Trophoblast cell (in vitro differentiated cells and primary cell): ENCODE results near the gene CD47.

Experiments
- DNase-seq, 2 donors: peaks; one replicate each; pipeline ENCODE4 v3.0.0-alpha.2; 2016
- H2AFZ ChIP-seq: 2 replicates; pipeline ENCODE4 v1.6.1; 2013; ENCODE audit warnings: low read length, moderate library complexity, mild to moderate bottlenecking; ENCODE audit not compliant: insufficient read depth, poor library complexity
- H2AK5ac ChIP-seq: 2 replicates; pipeline ENCODE4 v1.6.1; 2013; ENCODE audit warnings: mild to moderate bottlenecking, low read length
- H2BK120ac ChIP-seq: 2 replicates; pipeline ENCODE4 v1.6.1; 2013; ENCODE audit warnings: low read length, mild to moderate bottlenecking, moderate library complexity; ENCODE audit not compliant: insufficient read depth, poor library complexity
- H2BK12ac ChIP-seq: 2 replicates; pipeline ENCODE4 v1.6.1; 2013; ENCODE audit warnings: mild to moderate bottlenecking, low read length, moderate library complexity
- H2BK5ac ChIP-seq: 2 replicates; pipeline ENCODE4 v1.6.1; 2013; ENCODE audit warnings: low read length, low read depth, moderate library complexity, mild to moderate bottlenecking; ENCODE audit not compliant: poor library complexity
- H3K14ac ChIP-seq: 2 replicates; pipeline ENCODE4 v1.6.1; 2013; ENCODE audit warnings: mild to moderate bottlenecking, low read length
- H3K18ac ChIP-seq: 2 replicates; pipeline ENCODE4 v1.6.1; 2013; ENCODE audit warnings: mild to moderate bottlenecking, low read length
- H3K23ac ChIP-seq: 2 replicates; pipeline ENCODE4 v1.6.1; 2013; ENCODE audit warnings: low read length
- H3K27ac ChIP-seq: 2 replicates; pipeline ENCODE4 v1.5.1; 2013; ENCODE audit warnings: low read depth, mild to moderate bottlenecking, inconsistent platforms, low read length, moderate library complexity
- H3K27me3 ChIP-seq: 2 replicates; pipeline ENCODE4 v1.6.1; 2013; ENCODE audit warnings: inconsistent platforms, mild to moderate bottlenecking, low read length, moderate library complexity; ENCODE audit not compliant: insufficient read depth
- H3K36me3 ChIP-seq, 2 experiments: 1 replicate in 1 of 2; 2 replicates in 1 of 2; pipeline ENCODE4 v1.6.1; 2013; ENCODE audit warnings: low read length in 2 of 2, mild to moderate bottlenecking in 2 of 2, moderate library complexity in 1 of 2; ENCODE audit not compliant: insufficient read depth in 2 of 2, control insufficient read depth in 1 of 2
- H3K4ac ChIP-seq: 2 replicates; pipeline ENCODE4 v1.6.1; 2013; ENCODE audit warnings: low read depth, mild to moderate bottlenecking, low read length, moderate library complexity
- H3K4me1 ChIP-seq, 2 experiments: 1 replicate in 1 of 2; 2 replicates in 1 of 2; pipeline ENCODE4 v1.6.1; 2013; ENCODE audit warnings: low read length in 2 of 2, mild to moderate bottlenecking in 2 of 2, moderate library complexity in 1 of 2; ENCODE audit not compliant: insufficient read depth in 2 of 2, control insufficient read depth in 1 of 2
- H3K4me2 ChIP-seq: 2 replicates; pipeline ENCODE4 v1.6.1; 2013; ENCODE audit warnings: inconsistent platforms, mild to moderate bottlenecking, low read length, moderate library complexity
- H3K4me3 ChIP-seq: 2 replicates; pipeline ENCODE4 v1.5.1; 2013; ENCODE audit warnings: mild to moderate bottlenecking, low read depth, low read length, inconsistent platforms
- H3K79me1 ChIP-seq: one replicate; pipeline ENCODE4 v1.6.1; 2013; ENCODE audit warnings: low read length
- H3K79me2 ChIP-seq: 2 replicates; pipeline ENCODE4 v1.6.1; 2013; ENCODE audit warnings: low read length, mild to moderate bottlenecking; ENCODE audit not compliant: control insufficient read depth, insufficient read depth, poor library complexity
- H3K9ac ChIP-seq: 2 replicates; pipeline ENCODE4 v1.6.1; 2013; ENCODE audit warnings: mild to moderate bottlenecking, low read length
- H3K9me3 ChIP-seq: 2 replicates; pipeline ENCODE4 v1.6.1; 2013; ENCODE audit warnings: low read depth, mild to moderate bottlenecking, control low read depth, inconsistent platforms, low read length; ENCODE audit not compliant: insufficient read depth
- H4K12ac ChIP-seq: 2 replicates; pipeline ENCODE4 v1.6.1; 2013; ENCODE audit warnings: low read depth, mild to moderate bottlenecking, low read length, moderate library complexity
- H4K8ac ChIP-seq: 2 replicates; pipeline ENCODE4 v1.6.1; 2013; ENCODE audit warnings: low read depth, mild to moderate bottlenecking, low read length, moderate library complexity
- H4K91ac ChIP-seq: one replicate; pipeline ENCODE4 v1.6.1; 2013; ENCODE audit warnings: low read depth, mild to moderate bottlenecking, low read length, moderate library complexity
- WGBS: extraction: QIAGEN DNeasy Blood & Tissue Kit; methylation state at CpG from one replicate; pipeline ENCODE4 v1.1.7; 2013; ENCODE audit warnings: missing lambda C conversion rate; ENCODE audit not compliant: insufficient read length, insufficient coverage; ENCODE audit errors: extremely low coverage; 5-methylcytosine and 5-hydroxymethylcytosine counted together

Gene CD47

GRCh38 chr3:107993771-107994170 is 97.1 kb downstream of the CD47 start:
- peak overlapping the region; percentile 93 for H3K14ac ChIP-seq
- peak overlapping the region; percentile 73 for H2BK5ac ChIP-seq
- no peak for DNase-seq
- peak overlapping the region; percentile 98 for H4K91ac ChIP-seq
- peak overlapping the region; percentile 99 for H2BK12ac ChIP-seq
- no peak overlapping the region for H2AFZ ChIP-seq
- no peak overlapping the region for H3K23ac ChIP-seq
- peak overlapping the region; percentile 99 for H2BK120ac ChIP-seq
- no peak overlapping the region for H3K4me3 ChIP-seq
- peak overlapping the region; percentile 86 for H4K8ac ChIP-seq
- peak overlapping the region; percentile 92 for H2AK5ac ChIP-seq
- H3K18ac ChIP-seq: peak overlapping the region; percentile 86
- peak overlapping the region; percentile 51 for H4K12ac ChIP-seq
- peaks cover 1% of the 10 kb centered on the region for H3K79me2 ChIP-seq
- H3K4ac ChIP-seq: peak overlapping the region; percentile 89
- no peaks in the 10 kb centered on the region for H3K9me3 ChIP-seq
- no CpG with 5 or more reads among the region's 1 CpG for WGBS
- peaks cover 37% of the 10 kb centered on the region for H3K79me1 ChIP-seq
- peaks cover 18 to 23% of the 10 kb centered on the region in 2 experiments for H3K4me1 ChIP-seq
- H3K27me3 ChIP-seq: no peaks in the 10 kb centered on the region
- H3K4me2 ChIP-seq: no peak overlapping the region
- no peak overlapping the region for H3K9ac ChIP-seq
- H3K36me3 ChIP-seq: no peaks in the 10 kb centered on the region
- peak overlapping the region; percentile 87 for H3K27ac ChIP-seq
